GM21390 (cell line): ENCODE results near the gene NOL9.

Experiments
- ATAC-seq: cut with Tn5 transposase; IDR thresholded peaks from one replicate; pipeline ENCODE4 v1.9.1; 2021; ENCODE audit not compliant: unreplicated experiment

Gene NOL9

GRCh38 chr1:6491081-6491449 lies 63.2 kb downstream of the NOL9 start:
- no peak for ATAC-seq

GRCh38 chr1:6490181-6491080 lies 63.9 kb downstream of the NOL9 start:
- peak; percentile 43 for ATAC-seq

GRCh38 chr1:6489799-6490180 lies 64.5 kb downstream of the NOL9 start:
- peak; percentile 61 for ATAC-seq

- no peak for ATAC-seq
These were observed 64.9 kb downstream of the NOL9 start for GRCh38 chr1:6489383-6489765.

GRCh38 chr1:6488602-6489382 lies 65.5 kb downstream of the NOL9 start:
- ATAC-seq = no peak

GRCh38 chr1:6487804-6488484 lies 66.4 kb downstream of the NOL9 start:
- no peak for ATAC-seq

- peak; percentile 46 for ATAC-seq
These were observed 67.8 kb downstream of the NOL9 start for GRCh38 chr1:6486433-6487011.

- ATAC-seq = no peak
These were observed 68.9 kb downstream of the NOL9 start for GRCh38 chr1:6485168-6486101.

- ATAC-seq = no peak
These were observed 69.5 kb downstream of the NOL9 start for GRCh38 chr1:6484826-6485167.

GRCh38 chr1:6483761-6484117 lies 70.6 kb downstream of the NOL9 start:
- no peak for ATAC-seq

GRCh38 chr1:6483017-6483760 lies 71.1 kb downstream of the NOL9 start:
- no peak for ATAC-seq

GRCh38 chr1:6481820-6482219 lies 72.5 kb downstream of the NOL9 start:
- no peak for ATAC-seq

- ATAC-seq = no peak
These were observed 77.1 kb downstream of the NOL9 start for GRCh38 chr1:6477039-6477820.

GRCh38 chr1:6476483-6476882 lies 77.8 kb downstream of the NOL9 start:
- no peak for ATAC-seq

GRCh38 chr1:6475381-6476133 lies 78.8 kb downstream of the NOL9 start:
- no peak for ATAC-seq

GRCh38 chr1:6474815-6475282 lies 79.5 kb downstream of the NOL9 start:
- ATAC-seq = no peak

- ATAC-seq = no peak
These were observed 80.1 kb downstream of the NOL9 start for GRCh38 chr1:6473974-6474814.
